ENCODE measurements around the gene VAMP2.
A peak's percentile ranks its signal among the peaks of the same experiment; 100 is the strongest.

Gene VAMP2

GRCh38 chr17:8124350-8125153 lies 38.2 kb downstream of the VAMP2 start:
- peak in 8 of 58 donors; percentile 3 to 39 (median 21) for DNase-seq

DNA sequence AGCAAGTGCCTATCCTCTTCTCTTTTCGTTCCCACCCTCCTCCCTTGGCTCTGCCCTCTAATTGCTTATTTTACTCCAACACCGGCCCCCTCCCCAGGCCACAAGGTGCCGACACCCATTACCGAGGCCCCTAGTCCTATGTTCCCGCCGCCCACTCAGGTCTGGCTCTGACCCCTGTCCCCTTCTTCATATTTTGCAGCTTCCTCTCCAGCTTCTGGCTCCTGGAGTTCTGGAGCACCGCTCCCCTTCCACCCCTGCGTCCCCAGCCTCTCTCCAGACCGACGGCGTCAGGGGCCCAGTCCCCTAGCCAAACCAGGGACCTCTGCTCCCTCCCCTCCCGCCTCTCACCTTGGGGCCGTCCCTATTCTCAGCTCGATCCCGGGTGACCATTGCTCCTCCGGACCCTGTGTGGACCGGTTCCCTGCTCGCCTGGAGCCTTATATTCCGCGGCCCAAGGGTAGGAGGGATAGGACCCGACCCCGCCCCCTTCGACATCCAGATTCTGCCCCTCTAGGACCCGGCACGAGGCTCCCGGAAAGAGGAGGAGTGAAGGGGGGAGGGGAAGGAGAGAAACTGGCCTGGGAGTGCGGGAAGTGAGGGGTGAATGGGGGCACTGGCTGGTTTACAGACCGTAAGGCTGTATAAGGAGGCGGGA lies 38.9 kb downstream of the VAMP2 start, which contains the start of gene HES7:
TSS of gene HES7 (minus strand) at position 412 of the 655 bp plus-strand sequence. CDS start at position 390, 22 bp downstream.
- no peak for DNase-seq

GRCh38 chr17:8122924-8123694 lies 39.6 kb downstream of the VAMP2 start:
- DNase-seq = peak in 6 of 58 donors; percentile 18 to 39 (median 27)

- peak in 5 of 58 donors; percentile 21 to 31 (median 29) for DNase-seq
These were observed 40.3 kb downstream of the VAMP2 start for GRCh38 chr17:8122422-8122923.

DNA sequence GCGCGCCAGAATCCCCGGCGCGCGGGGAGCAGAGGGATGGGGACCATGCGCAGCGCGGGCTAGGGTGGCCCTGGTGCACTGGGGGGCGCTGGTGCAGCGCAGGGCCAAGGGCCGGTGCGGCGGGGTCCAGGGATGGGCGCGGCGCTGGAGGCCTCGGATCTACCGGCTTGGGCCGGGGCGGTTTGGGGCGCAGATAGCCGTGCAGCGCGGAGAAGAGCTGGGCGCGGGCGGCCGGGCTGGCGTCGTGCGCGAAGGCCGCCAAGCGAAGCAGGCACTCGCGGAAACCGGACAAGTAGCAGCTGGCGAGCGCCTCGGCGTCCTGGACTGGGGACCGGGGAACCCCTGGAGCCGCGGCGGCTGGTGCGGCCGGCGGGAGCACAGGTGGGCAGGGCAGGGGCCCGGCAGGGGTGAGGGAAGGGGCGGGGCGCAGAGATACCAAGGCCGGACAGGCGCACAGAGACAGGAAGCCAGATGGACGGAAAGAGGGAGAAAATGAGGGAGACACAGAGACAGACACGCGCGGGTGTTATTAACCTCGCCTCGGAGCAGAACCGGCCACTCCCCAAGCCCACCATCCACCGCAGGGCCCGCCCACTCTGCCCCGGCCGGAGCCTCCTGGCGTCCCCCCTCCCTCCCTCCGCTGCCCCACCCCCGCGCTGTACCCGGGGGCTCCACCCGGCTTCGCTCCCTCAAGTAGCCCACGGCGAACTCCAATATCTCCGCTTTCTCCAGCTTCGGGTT lies 40.9 kb downstream of the VAMP2 start:
- peak in 47 of 58 donors; percentile 27 to 80 (median 61) for DNase-seq

DNA sequence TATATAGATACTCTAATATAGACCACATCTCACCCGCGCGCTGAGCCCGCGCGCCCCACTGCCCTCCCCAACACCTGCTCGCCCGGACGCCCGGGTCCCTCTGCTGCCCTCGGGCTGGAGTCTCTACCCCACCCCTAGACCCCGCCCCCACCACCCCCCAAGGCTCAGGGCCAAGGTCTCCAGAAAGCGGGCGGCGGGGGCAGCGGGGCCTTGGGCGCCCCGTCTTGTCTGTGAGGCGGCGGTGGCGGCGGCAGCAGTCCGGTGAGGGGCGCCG lies 41.4 kb downstream of the VAMP2 start:
- no peak for DNase-seq

DNA sequence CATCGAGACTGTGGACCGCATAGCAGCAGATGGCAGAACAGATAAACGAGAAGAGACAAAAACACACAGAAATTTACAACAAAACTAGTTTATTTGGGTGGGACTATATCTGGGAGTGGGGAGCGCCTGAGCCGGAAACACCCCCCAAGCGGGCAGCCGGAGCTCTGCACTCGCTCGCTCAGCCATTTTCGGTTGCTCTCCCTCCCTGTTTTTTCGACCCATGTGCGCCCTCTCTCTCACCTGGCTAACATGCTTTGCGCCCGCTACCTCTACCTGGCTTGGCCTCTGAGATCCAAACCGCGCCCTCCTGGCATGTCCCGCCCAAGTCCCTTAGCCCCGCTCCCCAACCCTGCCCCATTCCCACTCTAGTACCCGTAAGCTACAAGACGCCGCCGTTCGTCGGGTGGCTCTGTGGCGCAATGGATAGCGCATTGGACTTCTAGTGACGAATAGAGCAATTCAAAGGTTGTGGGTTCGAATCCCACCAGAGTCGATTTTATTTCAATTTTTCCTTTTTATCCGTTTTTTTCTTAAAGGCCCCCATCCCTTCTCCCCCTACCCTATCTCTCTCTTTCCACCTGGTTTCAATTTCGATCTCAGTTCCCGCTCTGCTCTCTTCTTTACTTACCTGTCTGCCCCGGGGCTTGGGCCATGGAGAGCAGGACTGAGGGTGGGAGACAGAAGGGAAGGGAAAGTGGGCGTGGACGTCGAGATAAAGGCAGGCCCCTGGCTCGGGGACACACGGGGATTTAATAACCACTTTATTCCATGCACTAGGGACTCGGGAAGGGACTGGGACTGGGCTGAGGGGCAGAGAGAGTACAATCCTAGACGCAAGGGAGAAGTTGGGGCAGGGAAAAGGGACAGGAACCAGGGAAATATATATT lies 42.0 kb downstream of the VAMP2 start:
- peak in 47 of 58 donors; percentile 23 to 69 (median 55) for DNase-seq

GRCh38 chr17:8119581-8120519 lies 42.9 kb downstream of the VAMP2 start:
- DNase-seq = peak in 55 of 58 donors; percentile 30 to 92 (median 72)

DNA sequence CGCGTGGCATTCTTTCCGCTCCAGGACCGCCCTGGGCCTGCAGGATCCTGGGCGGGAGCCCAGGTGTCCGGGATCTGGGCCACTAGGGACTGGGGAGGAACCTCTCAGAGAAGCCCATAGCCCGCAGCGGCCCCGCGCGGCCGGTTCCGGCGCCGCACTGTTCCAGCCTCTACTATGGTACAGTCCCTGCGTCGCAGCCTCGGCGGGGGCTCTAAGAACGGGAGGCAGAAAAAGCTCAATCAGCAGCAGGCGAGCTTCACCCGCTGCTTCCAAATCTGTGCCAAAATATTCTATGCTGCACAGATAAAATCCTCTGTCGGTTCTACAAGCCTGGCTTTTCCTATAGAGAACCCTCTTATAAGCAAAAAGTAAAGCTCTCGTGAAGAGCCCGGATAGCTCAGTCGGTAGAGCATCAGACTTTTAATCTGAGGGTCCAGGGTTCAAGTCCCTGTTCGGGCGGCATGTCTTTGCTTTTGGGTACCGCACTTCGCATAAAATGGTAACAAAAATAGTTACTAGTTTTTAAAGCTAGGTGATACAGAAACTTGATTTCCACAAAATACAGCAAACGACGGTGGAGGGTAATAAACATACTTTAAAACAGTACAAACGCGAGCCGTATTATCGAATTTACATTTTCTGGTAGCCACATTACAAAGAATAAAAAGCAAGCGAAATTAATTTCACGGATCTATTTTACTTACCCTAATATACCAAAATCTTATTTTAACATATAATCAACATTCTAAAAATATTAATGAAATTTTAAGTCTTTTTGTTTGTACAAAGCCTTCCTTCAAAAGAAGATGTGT lies 43.8 kb downstream of the VAMP2 start:
- peak; percentile 44 to 95 (median 85) for DNase-seq

GRCh38 chr17:8117980-8118768 lies 44.6 kb downstream of the VAMP2 start, which contains the start of gene ALOXE3:
TSS of gene ALOXE3 (minus strand) at chr17:8118514. CDS start at chr17:8117990, 524 bp downstream.
- peak in 11 of 58 donors; percentile 13 to 64 (median 30) for DNase-seq

DNA sequence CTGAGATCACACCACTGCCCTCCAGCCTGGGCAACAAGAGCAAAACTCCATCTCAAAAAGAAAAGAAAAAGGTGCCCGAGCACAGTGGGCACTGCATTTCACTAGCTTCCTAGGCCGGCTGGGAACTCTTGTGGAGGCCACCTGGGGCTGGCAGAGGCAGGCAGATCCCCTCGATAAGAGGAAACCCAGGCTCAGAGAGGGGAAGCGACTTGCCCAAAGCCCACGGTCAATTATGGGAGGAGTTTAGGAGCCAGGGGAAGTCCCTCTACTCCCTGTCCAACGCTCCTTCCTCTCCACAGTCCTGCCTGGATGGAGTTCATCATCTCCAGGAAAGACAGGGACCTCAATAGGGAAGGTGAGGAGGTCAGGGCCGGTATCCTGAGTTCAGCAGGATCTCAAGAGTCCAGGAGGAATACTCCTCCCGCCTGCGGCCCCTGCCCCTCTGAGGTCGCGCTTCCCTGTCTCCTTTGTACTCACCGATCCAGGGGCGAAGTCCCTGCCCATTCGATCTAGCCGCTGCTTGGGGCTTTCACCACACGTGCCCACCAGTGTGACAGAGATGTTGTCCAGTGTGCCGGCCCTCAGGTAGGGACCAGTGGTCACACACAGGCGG lies 45.3 kb downstream of the VAMP2 start:
- no peak for DNase-seq

- DNase-seq = no peak
These were observed 46.0 kb downstream of the VAMP2 start for GRCh38 chr17:8116776-8117175.

- no peak for DNase-seq
These were observed 51.8 kb downstream of the VAMP2 start for GRCh38 chr17:8110907-8111306.

- DNase-seq = no peak
These were observed 52.3 kb downstream of the VAMP2 start for GRCh38 chr17:8110456-8110804.

DNA sequence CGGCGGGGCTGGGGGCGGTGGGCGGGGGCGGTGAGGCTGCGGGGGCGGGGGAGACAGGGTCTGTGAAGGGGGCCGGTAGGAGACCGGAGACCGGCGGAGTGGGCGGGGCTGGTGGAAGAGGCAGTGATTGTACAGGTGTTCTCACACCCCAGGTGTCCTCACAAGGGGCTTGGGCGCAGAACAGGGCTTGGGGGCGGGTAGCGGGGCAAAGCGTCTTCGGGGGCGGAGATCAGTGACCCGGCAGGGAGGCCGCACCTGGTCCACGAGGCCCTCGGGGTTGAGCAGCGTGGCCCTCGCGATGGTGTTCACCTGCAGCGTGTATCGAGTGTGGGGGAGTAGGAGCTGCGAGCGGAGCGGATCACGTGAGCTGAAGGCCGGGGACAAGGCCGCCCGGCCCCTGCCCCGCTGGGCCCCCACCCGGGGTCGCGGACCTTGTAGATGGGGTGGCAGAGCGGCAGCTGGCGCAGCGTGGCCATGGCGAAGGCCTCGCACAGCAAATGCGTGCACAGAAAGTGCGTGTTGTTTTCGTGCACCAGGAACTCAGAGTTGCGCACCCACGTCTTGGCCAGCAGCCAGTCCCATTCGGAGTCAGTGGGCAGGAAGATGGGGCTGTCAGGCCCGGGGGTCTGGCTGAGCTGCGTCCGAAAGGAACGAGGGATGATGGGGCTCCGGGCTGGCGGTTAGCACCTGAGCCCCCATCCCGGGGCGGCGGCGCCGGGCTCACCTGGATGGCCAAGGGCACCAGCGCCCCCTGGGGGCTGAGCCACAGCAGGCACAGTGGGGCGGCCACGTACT lies 52.9 kb downstream of the VAMP2 start:
- peak in 11 of 58 donors; percentile 2 to 52 (median 14) for DNase-seq
